HepG2 (cell line): ENCODE results near the gene SLC43A1. TPM values are rescaled to one million over a fixed set of nuclear protein-coding genes. Genes with fewer than 3 reads are reported as not detected.

ENCODE experiments used
- ELF4 ChIP-seq: sonication (generic); formaldehyde crosslinking; IDR thresholded peaks from 2 replicates; pipeline ENCODE4 v1.5.0; 2020; ENCODE audit warnings: missing genetic modification reagents, mild to moderate bottlenecking, moderate library complexity, borderline replicate concordance
- JUN ChIP-seq: sonication (generic); formaldehyde crosslinking; IDR thresholded peaks from 2 replicates; pipeline ENCODE4 v1.4.0; 2020; ENCODE audit warnings: mild to moderate bottlenecking, missing genetic modification reagents
- MYC ChIP-seq: sonication (generic); formaldehyde crosslinking; IDR thresholded peaks from 2 replicates; pipeline ENCODE4 v1.9.0; 2021; ENCODE audit warnings: missing genetic modification reagents, borderline replicate concordance
- REL ChIP-seq: sonication (generic); formaldehyde crosslinking; conservative IDR thresholded peaks from 2 replicates; pipeline ENCODE4 v1.8.0; 2022; ENCODE audit warnings: mild to moderate bottlenecking, missing genetic modification reagents, moderate library complexity
- ZFP36L2 ChIP-seq: sonication (generic); formaldehyde crosslinking; IDR thresholded peaks from 2 replicates; pipeline ENCODE4 v1.4.0; 2020; ENCODE audit warnings: missing genetic modification reagents
- ZNF253 ChIP-seq: sonication (generic); formaldehyde crosslinking; IDR thresholded peaks from 2 replicates; pipeline ENCODE4 v1.8.0; 2022; ENCODE audit warnings: mild to moderate bottlenecking, missing genetic modification reagents, borderline replicate concordance
- ZNF777 ChIP-seq: sonication (generic); formaldehyde crosslinking; IDR thresholded peaks from 2 replicates; pipeline ENCODE4 v1.4.0; 2020; ENCODE audit warnings: missing genetic modification reagents
- polyA plus RNA-seq, 8 experiments: library from polyadenylated mRNA; depleted of rRNA in 3 of 8; stranded (reverse) in 7 of 8; unstranded in 1 of 8; fragments of >200 nt; fragmentation: Illumina TruSeq in 4 of 8; extraction: Trizol in 4 of 8; gene quantifications; 2 replicates each; pipeline versions ENCODE4 v1.2.1 to v1.2.3, GENCODE V29; 2011 to 2016; ENCODE audit warnings: low read depth in 4 of 8, missing spikeins in 1 of 8, mixed read lengths in 1 of 8; ENCODE audit not compliant: insufficient read depth in 1 of 8
- total RNA-seq, 5 experiments: library from RNA; depleted of rRNA; stranded (reverse); fragments of >200 nt; fragmentation: Illumina TruSeq; extraction: Trizol; gene quantifications; 2 replicates each; pipeline ENCODE4 v1.2.3, GENCODE V29; 2016; ENCODE audit warnings: low read depth in 1 of 5
- TF ChIP-seq, protein P1 (sequence below): IDR thresholded peaks from 2 replicates; pipeline ENCODE4 v1.6.1; 2016; ENCODE audit warnings: low read depth
- TF ChIP-seq, protein P2 (sequence below): sonication (generic); formaldehyde crosslinking; IDR thresholded peaks from 2 replicates; pipeline ENCODE4 v1.4.0; 2020; ENCODE audit warnings: mild to moderate bottlenecking, missing genetic modification reagents
- TF ChIP-seq, protein P3 (sequence below): sonication (generic); formaldehyde crosslinking; IDR thresholded peaks from 2 replicates; pipeline ENCODE4 v1.9.0; 2021; ENCODE audit warnings: missing genetic modification reagents, mild to moderate bottlenecking, borderline replicate concordance
- TF ChIP-seq, protein P4 (sequence below): sonication (generic); formaldehyde crosslinking; IDR thresholded peaks from 2 replicates; pipeline ENCODE4 v1.5.1; 2020; ENCODE audit warnings: missing genetic modification reagents, mild to moderate bottlenecking, borderline replicate concordance
- TF ChIP-seq, protein P5 (sequence below): sonication (generic); formaldehyde crosslinking; IDR thresholded peaks from 2 replicates; pipeline ENCODE4 v1.5.0; 2020; ENCODE audit warnings: missing genetic modification reagents
- TF ChIP-seq, protein P6 (sequence below): sonication (generic); formaldehyde crosslinking; IDR thresholded peaks from 2 replicates; pipeline ENCODE4 v1.4.0; 2020; ENCODE audit warnings: missing genetic modification reagents
- TF ChIP-seq, protein P7 (sequence below): sonication (generic); formaldehyde crosslinking; IDR thresholded peaks from 2 replicates; pipeline ENCODE4 v1.5.0; 2020; ENCODE audit warnings: missing genetic modification reagents, mild to moderate bottlenecking, borderline replicate concordance
- TF ChIP-seq, protein P8 (sequence below): sonication (generic); formaldehyde crosslinking; conservative IDR thresholded peaks from 2 replicates; pipeline ENCODE4 v1.8.0; 2022; ENCODE audit warnings: low read depth, missing genetic modification reagents

SLC43A1 gene
- total and polyA plus RNA-seq, 2 of the 13 experiments (the other 11 are each of a cell fraction or from before 2014, with no cell fraction given): 72.3 to 87.6 TPM

DNA sequence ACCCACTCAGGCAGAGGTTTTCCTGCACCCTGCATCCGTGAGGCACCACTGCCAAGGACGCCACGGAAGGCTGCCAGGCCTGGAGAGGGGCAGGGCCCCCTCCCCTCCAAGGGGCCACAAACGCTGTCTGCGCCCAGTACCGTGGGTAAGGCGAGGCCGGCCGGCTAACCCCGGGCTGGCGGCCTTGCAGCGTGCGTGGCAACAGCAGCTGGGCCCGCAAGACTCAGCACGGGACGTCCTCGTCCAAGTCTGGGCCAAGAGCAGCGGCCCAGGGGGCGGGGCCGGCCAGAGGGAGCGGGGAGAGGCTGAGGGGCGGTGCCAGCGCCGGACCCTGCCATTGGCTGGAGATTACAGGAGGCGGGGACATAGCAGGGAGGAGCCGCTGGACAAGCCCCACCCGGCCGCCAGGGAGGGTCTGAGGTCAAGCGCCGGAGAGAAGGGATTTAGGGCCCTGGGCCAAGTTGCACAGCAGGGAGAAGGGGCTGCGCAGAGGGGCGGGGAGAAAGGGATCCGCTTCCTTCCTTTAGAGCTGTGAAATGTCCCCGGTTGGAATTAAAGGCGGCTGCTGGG lies 16.0 kb downstream of the SLC43A1 start (continued):
- no peak for TF ChIP-seq REL (CRISPR knock-in tag)
- TF ChIP-seq, protein P1, sequence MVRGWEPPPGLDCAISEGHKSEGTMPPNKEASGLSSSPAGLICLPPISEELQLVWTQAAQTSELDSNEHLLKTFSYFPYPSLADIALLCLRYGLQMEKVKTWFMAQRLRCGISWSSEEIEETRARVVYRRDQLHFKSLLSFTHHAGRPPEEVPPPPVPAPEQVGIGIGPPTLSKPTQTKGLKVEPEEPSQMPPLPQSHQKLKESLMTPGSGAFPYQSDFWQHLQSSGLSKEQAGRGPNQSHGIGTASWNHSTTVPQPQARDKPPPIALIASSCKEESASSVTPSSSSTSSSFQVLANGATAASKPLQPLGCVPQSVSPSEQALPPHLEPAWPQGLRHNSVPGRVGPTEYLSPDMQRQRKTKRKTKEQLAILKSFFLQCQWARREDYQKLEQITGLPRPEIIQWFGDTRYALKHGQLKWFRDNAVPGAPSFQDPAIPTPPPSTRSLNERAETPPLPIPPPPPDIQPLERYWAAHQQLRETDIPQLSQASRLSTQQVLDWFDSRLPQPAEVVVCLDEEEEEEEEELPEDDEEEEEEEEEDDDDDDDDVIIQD: no peak
- TF ChIP-seq ELF4 (CRISPR knock-in tag): no peak
- TF ChIP-seq JUN (CRISPR knock-in tag): no peak
- TF ChIP-seq, protein P2, sequence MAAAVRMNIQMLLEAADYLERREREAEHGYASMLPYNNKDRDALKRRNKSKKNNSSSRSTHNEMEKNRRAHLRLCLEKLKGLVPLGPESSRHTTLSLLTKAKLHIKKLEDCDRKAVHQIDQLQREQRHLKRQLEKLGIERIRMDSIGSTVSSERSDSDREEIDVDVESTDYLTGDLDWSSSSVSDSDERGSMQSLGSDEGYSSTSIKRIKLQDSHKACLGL (CRISPR knock-in tag): no peak
- TF ChIP-seq, protein P3, sequence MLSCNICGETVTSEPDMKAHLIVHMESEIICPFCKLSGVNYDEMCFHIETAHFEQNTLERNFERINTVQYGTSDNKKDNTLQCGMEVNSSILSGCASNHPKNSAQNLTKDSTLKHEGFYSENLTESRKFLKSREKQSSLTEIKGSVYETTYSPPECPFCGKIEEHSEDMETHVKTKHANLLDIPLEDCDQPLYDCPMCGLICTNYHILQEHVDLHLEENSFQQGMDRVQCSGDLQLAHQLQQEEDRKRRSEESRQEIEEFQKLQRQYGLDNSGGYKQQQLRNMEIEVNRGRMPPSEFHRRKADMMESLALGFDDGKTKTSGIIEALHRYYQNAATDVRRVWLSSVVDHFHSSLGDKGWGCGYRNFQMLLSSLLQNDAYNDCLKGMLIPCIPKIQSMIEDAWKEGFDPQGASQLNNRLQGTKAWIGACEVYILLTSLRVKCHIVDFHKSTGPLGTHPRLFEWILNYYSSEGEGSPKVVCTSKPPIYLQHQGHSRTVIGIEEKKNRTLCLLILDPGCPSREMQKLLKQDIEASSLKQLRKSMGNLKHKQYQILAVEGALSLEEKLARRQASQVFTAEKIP: no peak
- TF ChIP-seq, protein P4, sequence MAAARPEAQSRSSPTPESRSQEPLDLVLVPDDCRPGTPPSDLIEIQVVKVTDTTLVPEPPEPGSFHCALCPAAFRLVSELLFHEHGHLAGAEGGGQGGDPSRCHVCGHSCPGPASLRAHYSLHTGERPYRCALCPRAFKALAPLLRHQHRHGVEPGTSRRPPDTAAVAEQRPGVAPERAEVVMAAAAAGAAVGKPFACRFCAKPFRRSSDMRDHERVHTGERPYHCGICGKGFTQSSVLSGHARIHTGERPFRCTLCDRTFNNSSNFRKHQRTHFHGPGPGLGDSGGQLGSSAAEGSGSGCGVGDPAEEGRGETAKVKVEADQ (CRISPR knock-in tag): no peak
- TF ChIP-seq ZFP36L2: no peak
- TF ChIP-seq, protein P5, sequence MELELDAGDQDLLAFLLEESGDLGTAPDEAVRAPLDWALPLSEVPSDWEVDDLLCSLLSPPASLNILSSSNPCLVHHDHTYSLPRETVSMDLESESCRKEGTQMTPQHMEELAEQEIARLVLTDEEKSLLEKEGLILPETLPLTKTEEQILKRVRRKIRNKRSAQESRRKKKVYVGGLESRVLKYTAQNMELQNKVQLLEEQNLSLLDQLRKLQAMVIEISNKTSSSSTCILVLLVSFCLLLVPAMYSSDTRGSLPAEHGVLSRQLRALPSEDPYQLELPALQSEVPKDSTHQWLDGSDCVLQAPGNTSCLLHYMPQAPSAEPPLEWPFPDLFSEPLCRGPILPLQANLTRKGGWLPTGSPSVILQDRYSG (CRISPR knock-in tag): no peak
- TF ChIP-seq MYC: peak; percentile 25; the same call in 1 of the 2 replicates
- TF ChIP-seq, protein P6, sequence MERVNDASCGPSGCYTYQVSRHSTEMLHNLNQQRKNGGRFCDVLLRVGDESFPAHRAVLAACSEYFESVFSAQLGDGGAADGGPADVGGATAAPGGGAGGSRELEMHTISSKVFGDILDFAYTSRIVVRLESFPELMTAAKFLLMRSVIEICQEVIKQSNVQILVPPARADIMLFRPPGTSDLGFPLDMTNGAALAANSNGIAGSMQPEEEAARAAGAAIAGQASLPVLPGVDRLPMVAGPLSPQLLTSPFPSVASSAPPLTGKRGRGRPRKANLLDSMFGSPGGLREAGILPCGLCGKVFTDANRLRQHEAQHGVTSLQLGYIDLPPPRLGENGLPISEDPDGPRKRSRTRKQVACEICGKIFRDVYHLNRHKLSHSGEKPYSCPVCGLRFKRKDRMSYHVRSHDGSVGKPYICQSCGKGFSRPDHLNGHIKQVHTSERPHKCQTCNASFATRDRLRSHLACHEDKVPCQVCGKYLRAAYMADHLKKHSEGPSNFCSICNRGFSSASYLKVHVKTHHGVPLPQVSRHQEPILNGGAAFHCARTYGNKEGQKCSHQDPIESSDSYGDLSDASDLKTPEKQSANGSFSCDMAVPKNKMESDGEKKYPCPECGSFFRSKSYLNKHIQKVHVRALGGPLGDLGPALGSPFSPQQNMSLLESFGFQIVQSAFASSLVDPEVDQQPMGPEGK (CRISPR knock-in tag): peak; percentile 19
- TF ChIP-seq ZNF253 (CRISPR knock-in tag): no peak
- TF ChIP-seq, protein P7, sequence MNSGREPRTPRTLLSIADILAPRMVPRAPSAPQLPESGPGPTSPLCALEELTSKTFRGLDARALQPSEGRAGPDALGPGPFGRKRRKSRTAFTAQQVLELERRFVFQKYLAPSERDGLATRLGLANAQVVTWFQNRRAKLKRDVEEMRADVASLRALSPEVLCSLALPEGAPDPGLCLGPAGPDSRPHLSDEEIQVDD (CRISPR knock-in tag): no peak
- no peak for TF ChIP-seq ZNF777 (CRISPR knock-in tag)
- TF ChIP-seq, protein P8, sequence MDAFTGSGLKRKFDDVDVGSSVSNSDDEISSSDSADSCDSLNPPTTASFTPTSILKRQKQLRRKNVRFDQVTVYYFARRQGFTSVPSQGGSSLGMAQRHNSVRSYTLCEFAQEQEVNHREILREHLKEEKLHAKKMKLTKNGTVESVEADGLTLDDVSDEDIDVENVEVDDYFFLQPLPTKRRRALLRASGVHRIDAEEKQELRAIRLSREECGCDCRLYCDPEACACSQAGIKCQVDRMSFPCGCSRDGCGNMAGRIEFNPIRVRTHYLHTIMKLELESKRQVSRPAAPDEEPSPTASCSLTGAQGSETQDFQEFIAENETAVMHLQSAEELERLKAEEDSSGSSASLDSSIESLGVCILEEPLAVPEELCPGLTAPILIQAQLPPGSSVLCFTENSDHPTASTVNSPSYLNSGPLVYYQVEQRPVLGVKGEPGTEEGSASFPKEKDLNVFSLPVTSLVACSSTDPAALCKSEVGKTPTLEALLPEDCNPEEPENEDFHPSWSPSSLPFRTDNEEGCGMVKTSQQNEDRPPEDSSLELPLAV (CRISPR knock-in tag): no peak
